K562 (cell line): ENCODE measurements around the gene RNF207. TPM values are rescaled to one million over a fixed set of nuclear protein-coding genes. Genes with fewer than 3 reads are reported as not detected.

Experiments
- ATAC-seq: fragments of 200-7000 bp; cut with Tn5 transposase; 3 replicates; pipeline ENCODE4 v1.9.1; 2020; ENCODE audit warnings: moderate library complexity
- BruUV-seq: library from RNA; stranded (reverse); fragments of 400-500 nt; replicated peaks from 2 replicates; lab custom pipeline; 2021; lab: Mats Ljungman, UMichigan
- CTCF ChIA-PET: fragments of 300-600 bp; formaldehyde crosslinking; extraction: SDS; loops from one replicate; lab custom pipeline; 2021; ENCODE audit warnings: low intra/inter-chr PET ratio; lab: Yijun Ruan, JAX
- POLR2A ChIA-PET: fragments of 300-600, 350-650 bp; sonication (Branson Sonifier 250); formaldehyde crosslinking; extraction: SDS; loops from one replicate; lab custom pipeline; 2021; ENCODE audit warnings: antibody characterized with exemption, inconsistent platforms; lab: Yijun Ruan, JAX
- DNase-seq, 4 experiments: peaks; one replicate each; pipeline versions ENCODE4 v3.0.0 to v3.0.0-alpha.2; 2011 to 2018; ENCODE audit warnings: low spot score in 3 of 4, mixed read lengths in 3 of 4; ENCODE audit errors: extremely low read depth in 1 of 4
- FAIRE-seq: peaks from 2 replicates; lab custom pipeline; 2011; peaks lifted over from hg19 to GRCh38; lab: Jason Lieb, UNC
- H2AFZ ChIP-seq: 2 replicates; pipeline ENCODE4 v1.6.0; 2011; ENCODE audit warnings: low read depth, low read length, control low read depth, inconsistent platforms
- H3K27ac ChIP-seq: fragments of 200-600 bp; 3 replicates; pipeline ENCODE4 v1.8.0; 2011; ENCODE audit warnings: low read depth, mild to moderate bottlenecking, control low read depth, inconsistent platforms, low read length, moderate library complexity, mixed read lengths; ENCODE audit errors: extremely low read depth
- H3K27me3 ChIP-seq, 2 experiments: fragments of 300-600 bp in 1 of 2; 2 replicates in 1 of 2; 3 replicates in 1 of 2; pipeline versions ENCODE4 v1.6.0 to v1.8.0; 2011; ENCODE audit warnings: inconsistent platforms in 2 of 2, low read length in 2 of 2, mild to moderate bottlenecking in 1 of 2, mixed read lengths in 1 of 2, moderate library complexity in 1 of 2; ENCODE audit not compliant: control insufficient read depth in 2 of 2, insufficient read depth in 2 of 2
- H3K36me3 ChIP-seq: fragments of 300-600 bp; 3 replicates; pipeline ENCODE4 v1.8.0; 2011; ENCODE audit warnings: mild to moderate bottlenecking, low read length, inconsistent platforms; ENCODE audit not compliant: control insufficient read depth, insufficient read depth
- H3K4me1 ChIP-seq, 2 experiments: fragments of 200-600 bp in 1 of 2; replicated peaks in 1 of 2; 2 replicates in 1 of 2; 3 replicates in 1 of 2; pipeline versions ENCODE4 v1.5.1 to v1.8.0; 2011; ENCODE audit warnings: inconsistent platforms in 2 of 2, low read length in 2 of 2, mild to moderate bottlenecking in 1 of 2, mixed read lengths in 1 of 2, moderate library complexity in 1 of 2; ENCODE audit not compliant: control insufficient read depth in 2 of 2, insufficient read depth in 2 of 2
- H3K4me2 ChIP-seq: 2 replicates; pipeline ENCODE4 v1.6.1; 2011; ENCODE audit warnings: low read length, control low read depth, inconsistent platforms, mixed read lengths; ENCODE audit not compliant: insufficient read depth
- H3K4me3 ChIP-seq: fragments of 200-600 bp; sonication (generic), shearing (Covaris generic); 2 replicates; pipeline ENCODE4 v1.5.1; 2016; ENCODE audit warnings: control low read depth, inconsistent platforms
- H3K79me2 ChIP-seq: fragments of 200-600 bp; 3 replicates; pipeline ENCODE4 v1.8.0; 2011; ENCODE audit warnings: low read length, inconsistent platforms; ENCODE audit not compliant: control insufficient read depth, insufficient read depth
- H3K9ac ChIP-seq, 2 experiments: 2 replicates each; pipeline versions ENCODE4 v1.6.0 to v1.6.1; 2011; ENCODE audit warnings: low read depth in 2 of 2, low read length in 2 of 2, control low read depth in 1 of 2, inconsistent platforms in 1 of 2, mild to moderate bottlenecking in 1 of 2, mixed read lengths in 1 of 2; ENCODE audit not compliant: insufficient read depth in 1 of 2
- H3K9me1 ChIP-seq: one replicate; pipeline ENCODE4 v1.6.0; 2011; ENCODE audit warnings: inconsistent platforms, mild to moderate bottlenecking, low read length, moderate library complexity; ENCODE audit not compliant: control insufficient read depth, insufficient read depth
- H3K9me3 ChIP-seq: replicated peaks from 2 replicates; pipeline ENCODE4 v1.5.1; 2011; ENCODE audit warnings: low read depth, low read length, inconsistent platforms; ENCODE audit not compliant: control insufficient read depth, insufficient read depth
- H4K20me1 ChIP-seq: replicated peaks from 2 replicates; pipeline ENCODE4 v1.6.1; 2011; ENCODE audit warnings: low read length, inconsistent platforms, mixed read lengths; ENCODE audit not compliant: control insufficient read depth, insufficient read depth
- CBFA2T3 ChIP-seq: fragments of 450-650 bp; IDR thresholded peaks from 2 replicates; pipeline ENCODE4 v1.6.1; 2017
- DPF2 ChIP-seq: fragments of 450-650 bp; IDR thresholded peaks from 2 replicates; pipeline ENCODE4 v1.6.1; 2016
- ESRRB ChIP-seq: fragments of 250-450 bp; sonication (Bioruptor Pico); IDR thresholded peaks from 2 replicates; pipeline ENCODE4 v1.5.0; 2020; ENCODE audit warnings: mild to moderate bottlenecking, moderate library complexity, borderline replicate concordance
- ETV1 ChIP-seq: fragments of 450-650 bp; conservative IDR thresholded peaks from 2 replicates; pipeline ENCODE4 v1.6.1; 2016; ENCODE audit warnings: missing genetic modification characterization, control low read depth, low read depth, missing compliant biosample characterization
- EWSR1 ChIP-seq: fragments of 450-650 bp; IDR thresholded peaks from 2 replicates; pipeline ENCODE4 v1.6.1; 2018; ENCODE audit warnings: borderline replicate concordance, mild to moderate bottlenecking, low read depth, moderate library complexity; ENCODE audit not compliant: partially characterized antibody
- GATA2 ChIP-seq: sonication (generic); formaldehyde crosslinking; IDR thresholded peaks from 2 replicates; pipeline ENCODE4 v1.4.0; 2020; ENCODE audit warnings: mild to moderate bottlenecking, missing genetic modification reagents
- HCFC1 ChIP-seq: IDR thresholded peaks from 2 replicates; pipeline ENCODE4 v1.6.1; 2012; ENCODE audit warnings: low read depth, low read length, improper control_type of control experiment
- HDAC6 ChIP-seq: IDR thresholded peaks from 2 replicates; pipeline ENCODE4 v1.6.1; 2012; ENCODE audit warnings: low read depth, mild to moderate bottlenecking, control low read depth, inconsistent platforms, low read length, moderate library complexity
- MEF2A ChIP-seq: IDR thresholded peaks from 2 replicates; pipeline ENCODE4 v1.6.1; 2011; ENCODE audit warnings: low read depth, mild to moderate bottlenecking, low read length, moderate library complexity; ENCODE audit not compliant: control insufficient read depth
- NFIC ChIP-seq: fragments of 450-650 bp; IDR thresholded peaks from 2 replicates; pipeline ENCODE4 v1.6.1; 2017; ENCODE audit warnings: mild to moderate bottlenecking, inconsistent platforms
- NR2C2 ChIP-seq, 2 experiments: fragments of 200-800 bp in 1 of 2; sonication (Bioruptor generic) in 1 of 2; sonication (generic) in 1 of 2; formaldehyde crosslinking in 1 of 2; IDR thresholded peaks; 2 replicates each; pipeline versions ENCODE4 v1.6.1 to v1.8.0; 2016 to 2022; ENCODE audit warnings: mild to moderate bottlenecking in 1 of 2, missing compliant biosample characterization in 1 of 2, missing genetic modification characterization in 1 of 2, missing genetic modification reagents in 1 of 2
- POLR2G ChIP-seq: fragments of 200-400 bp; formaldehyde crosslinking; IDR thresholded peaks from 2 replicates; pipeline ENCODE4 v1.6.1; 2017; ENCODE audit warnings: low read depth, mild to moderate bottlenecking, antibody characterized with exemption, low read length, moderate library complexity
- RAD21 ChIP-seq, 2 experiments: fragments of 250-450 bp in 1 of 2; fragments of 450-650 bp in 1 of 2; sonication (Bioruptor Pico) in 1 of 2; formaldehyde crosslinking in 1 of 2; IDR thresholded peaks in 1 of 2; conservative IDR thresholded peaks in 1 of 2; 2 replicates each; pipeline versions ENCODE4 v1.4.0 to v1.8.0; 2020 to 2022; ENCODE audit warnings: mild to moderate bottlenecking in 2 of 2, moderate library complexity in 1 of 2
- RBM17 ChIP-seq: fragments of 200-400 bp; formaldehyde crosslinking; IDR thresholded peaks from 2 replicates; pipeline ENCODE4 v1.6.1; 2017; ENCODE audit warnings: low read depth, mild to moderate bottlenecking, low read length, borderline replicate concordance
- SIRT6 ChIP-seq: IDR thresholded peaks from one replicate; pipeline ENCODE4 v1.6.1; 2012; ENCODE audit warnings: low read depth, mild to moderate bottlenecking, control low read depth, inconsistent platforms, low read length, moderate library complexity
- WGBS: fragments of 100-300 bp; shearing (Covaris generic); methylation state at CpG from one replicate; pipeline ENCODE4 v1.1.6; 2016; ENCODE audit warnings: low coverage, mixed read lengths; ENCODE audit not compliant: insufficient coverage; ENCODE audit errors: missing lambda C conversion rate; 5-methylcytosine and 5-hydroxymethylcytosine counted together
- in situ Hi-C: fragments of 300-500 bp; cut with MboI; formaldehyde crosslinking; loops from 4 replicates; pipeline ENCODE4 v1.15.0; 2018; ENCODE audit warnings: inconsistent platforms, mixed read lengths
- intact Hi-C: fragments of 100-400 bp; cut with micrococcal nuclease; formaldehyde crosslinking; loops from 2 replicates; pipeline ENCODE4 v1.14.2; 2022
- polyA plus RNA-seq, 8 experiments: library from polyadenylated mRNA; depleted of rRNA in 4 of 8; stranded (reverse) in 5 of 8; unstranded in 3 of 8; fragments of >200 nt; fragmentation: Nextera tagmentation in 2 of 8; fragmentation: Illumina TruSeq in 1 of 8; extraction: Ambion mirVana in 2 of 8; extraction: Trizol in 1 of 8; gene quantifications; 2 replicates each; pipeline versions ENCODE4 v1.2.1 to v1.2.3, GENCODE V29; 2011 to 2014; ENCODE audit warnings: inconsistent platforms in 1 of 8, missing spikeins in 1 of 8
- total RNA-seq, 7 experiments: library from RNA; depleted of rRNA in 6 of 7; stranded (reverse); fragments of >200 nt in 6 of 7; fragmentation: Illumina TruSeq in 2 of 7; extraction: Trizol in 2 of 7; gene quantifications; 2 replicates each; pipeline versions ENCODE4 v1.2.1 to v1.2.3, GENCODE V29; 2011 to 2021; ENCODE audit warnings: low replicate concordance in 1 of 7
- TF ChIP-seq, protein P1 (sequence below), 3 experiments: IDR thresholded peaks in 2 of 3; conservative IDR thresholded peaks in 1 of 3; 2 replicates each; pipeline ENCODE4 v1.5.1; 2011 to 2012; ENCODE audit warnings: low read length in 3 of 3, mild to moderate bottlenecking in 3 of 3, control low read depth in 2 of 3, improper control_type of control experiment in 1 of 3, inconsistent platforms in 1 of 3, low read depth in 1 of 3, mixed read lengths in 1 of 3, moderate library complexity in 1 of 3; ENCODE audit not compliant: insufficient read depth in 2 of 3
- TF ChIP-seq, protein P2 (sequence below): fragments of 250-450 bp; sonication (Bioruptor Pico); IDR thresholded peaks from 2 replicates; pipeline ENCODE4 v1.9.0; 2021; ENCODE audit warnings: mild to moderate bottlenecking, inconsistent platforms

Gene RNF207
- total and polyA plus RNA-seq, 9 of the 15 experiments (the other 6 are each of a cell fraction or from before 2014, with no cell fraction given): 2.7 to 30.6 (median 12.9) TPM

DNA sequence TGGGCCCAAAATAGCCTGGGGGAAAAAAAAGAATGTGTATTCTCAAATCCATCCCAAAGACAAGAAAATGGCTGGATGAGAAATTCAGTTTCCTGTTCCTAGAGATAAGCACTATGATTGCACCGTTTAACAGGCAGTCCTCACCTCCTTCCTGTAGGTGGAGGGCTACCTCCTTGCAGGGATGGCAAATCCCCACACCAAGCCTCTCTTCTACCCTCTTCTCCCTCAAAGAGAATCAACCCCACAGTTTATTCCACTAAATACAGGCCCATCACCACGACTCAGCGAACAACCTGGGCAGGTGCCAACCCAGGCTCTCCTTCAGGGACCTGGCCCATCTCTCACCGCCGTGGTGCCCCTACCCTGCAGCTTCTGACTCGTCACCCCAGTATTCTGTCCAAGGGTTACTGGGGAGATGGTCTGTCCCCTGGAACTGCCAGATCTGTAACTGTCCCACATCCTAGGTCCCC, 22.4 kb upstream of the RNF207 start:
- H3K4me2 ChIP-seq: no peak overlapping the region
- intact Hi-C loops: no loop called here
- 38% methylated on average over 6 of the region's 6 CpGs for WGBS
- TF ChIP-seq, protein P1, sequence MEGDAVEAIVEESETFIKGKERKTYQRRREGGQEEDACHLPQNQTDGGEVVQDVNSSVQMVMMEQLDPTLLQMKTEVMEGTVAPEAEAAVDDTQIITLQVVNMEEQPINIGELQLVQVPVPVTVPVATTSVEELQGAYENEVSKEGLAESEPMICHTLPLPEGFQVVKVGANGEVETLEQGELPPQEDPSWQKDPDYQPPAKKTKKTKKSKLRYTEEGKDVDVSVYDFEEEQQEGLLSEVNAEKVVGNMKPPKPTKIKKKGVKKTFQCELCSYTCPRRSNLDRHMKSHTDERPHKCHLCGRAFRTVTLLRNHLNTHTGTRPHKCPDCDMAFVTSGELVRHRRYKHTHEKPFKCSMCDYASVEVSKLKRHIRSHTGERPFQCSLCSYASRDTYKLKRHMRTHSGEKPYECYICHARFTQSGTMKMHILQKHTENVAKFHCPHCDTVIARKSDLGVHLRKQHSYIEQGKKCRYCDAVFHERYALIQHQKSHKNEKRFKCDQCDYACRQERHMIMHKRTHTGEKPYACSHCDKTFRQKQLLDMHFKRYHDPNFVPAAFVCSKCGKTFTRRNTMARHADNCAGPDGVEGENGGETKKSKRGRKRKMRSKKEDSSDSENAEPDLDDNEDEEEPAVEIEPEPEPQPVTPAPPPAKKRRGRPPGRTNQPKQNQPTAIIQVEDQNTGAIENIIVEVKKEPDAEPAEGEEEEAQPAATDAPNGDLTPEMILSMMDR (IDR thresholded peaks at IDR 0.05 in 2 of 3, conservative IDR thresholded peaks at IDR 0.05 in 1 of 3; ENCODE audit: insufficient read depth in 2 of 3, low read depth in 1 of 3, low read length in 3 of 3): peak; percentile 40 to 63 (median 43); a peak in 4 of 6 replicates
- TF ChIP-seq ESRRB (0 out of 2 replicates have a peak, but pooled peaks have one; percentile 7), HCFC1 (0 out of 2 replicates have a peak, but pooled peaks have one; percentile 15), ETV1 (0 out of 2 replicates have a peak, but pooled peaks have one; percentile 50), RBM17 (no peak), NFIC (peak; percentile 49), NR2C2 (CRISPR knock-in tag; IDR thresholded peaks at IDR 0.05) (no peak), NR2C2 (tag; IDR thresholded peaks at IDR 0.05) (no peak), CBFA2T3 (peak; percentile 32; the same call in 1 of the 2 replicates), SIRT6 (peak; percentile 16), EWSR1 (peak; percentile 61), POLR2G (0 out of 2 replicates have a peak, but pooled peaks have one; percentile 22), RAD21 (CRISPR knock-in tag; conservative IDR thresholded peaks at IDR 0.05 in 1 of 2, IDR thresholded peaks at IDR 0.05 in 1 of 2) (peak in 1 of 2 experiments; percentile 40; a peak in 2 of 4 replicates), DPF2 (0 out of 2 replicates have a peak, but pooled peaks have one; percentile 17), MEF2A (peak; percentile 29; the same call in 1 of the 2 replicates), HDAC6 (no peak), GATA2 (CRISPR knock-in tag) (0 out of 2 replicates have a peak, but pooled peaks have one; percentile 32)
- TF ChIP-seq, protein P2, sequence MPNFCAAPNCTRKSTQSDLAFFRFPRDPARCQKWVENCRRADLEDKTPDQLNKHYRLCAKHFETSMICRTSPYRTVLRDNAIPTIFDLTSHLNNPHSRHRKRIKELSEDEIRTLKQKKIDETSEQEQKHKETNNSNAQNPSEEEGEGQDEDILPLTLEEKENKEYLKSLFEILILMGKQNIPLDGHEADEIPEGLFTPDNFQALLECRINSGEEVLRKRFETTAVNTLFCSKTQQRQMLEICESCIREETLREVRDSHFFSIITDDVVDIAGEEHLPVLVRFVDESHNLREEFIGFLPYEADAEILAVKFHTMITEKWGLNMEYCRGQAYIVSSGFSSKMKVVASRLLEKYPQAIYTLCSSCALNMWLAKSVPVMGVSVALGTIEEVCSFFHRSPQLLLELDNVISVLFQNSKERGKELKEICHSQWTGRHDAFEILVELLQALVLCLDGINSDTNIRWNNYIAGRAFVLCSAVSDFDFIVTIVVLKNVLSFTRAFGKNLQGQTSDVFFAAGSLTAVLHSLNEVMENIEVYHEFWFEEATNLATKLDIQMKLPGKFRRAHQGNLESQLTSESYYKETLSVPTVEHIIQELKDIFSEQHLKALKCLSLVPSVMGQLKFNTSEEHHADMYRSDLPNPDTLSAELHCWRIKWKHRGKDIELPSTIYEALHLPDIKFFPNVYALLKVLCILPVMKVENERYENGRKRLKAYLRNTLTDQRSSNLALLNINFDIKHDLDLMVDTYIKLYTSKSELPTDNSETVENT (CRISPR knock-in tag): 0 out of 2 replicates have a peak, but pooled peaks have one; percentile 49

More for the DNA sequence above, 22.4 kb upstream of the RNF207 start:
- Histone ChIP-seq H3K9me1 (peaks cover 5% of the 10 kb centered on the region), H3K9ac (no peak overlapping the region), H3K27ac (no peak overlapping the region), H2AFZ (no peak overlapping the region), H3K9me3 (no peaks in the 10 kb centered on the region), H3K36me3 (peaks cover 41% of the 10 kb centered on the region), H4K20me1 (peaks cover 39% of the 10 kb centered on the region), H3K4me3 (no peak overlapping the region), H3K4me1 (peaks cover 3 to 9% of the 10 kb centered on the region in 2 experiments; a peak in 3 of 5 replicates), H3K27me3 (no peaks in the 10 kb centered on the region), H3K79me2 (peaks cover 19% of the 10 kb centered on the region)
- ChIA-PET POLR2A (interaction anchor here (0.7 to 1.8 kb wide), 7 partner anchors 8 to 38 kb away, joined by 3 to 5 read pairs (median 4); no protein-coding TSS in a partner anchor), CTCF (no interaction called here)
- ATAC-seq (peak; percentile 87), FAIRE-seq (peak; percentile 86), DNase-seq (peak in 2 of 4 experiments; percentile 56 to 67)
- in situ Hi-C loops: no loop called here
- no TSS peak for BruUV-seq
